K562 (cell line): ENCODE data around the gene MKNK1. TPM values are rescaled to one million over a fixed set of nuclear protein-coding genes. Genes with fewer than 3 reads are reported as not detected.
A peak's percentile ranks its signal among the peaks of the same experiment; 100 is the strongest.

Experiments used
- FUS ChIP-seq: fragments of 200-400 bp; formaldehyde crosslinking; optimal IDR thresholded peaks from 2 replicates; pipeline ENCODE3; 2017; ENCODE audit warnings: low read depth, low read length
- HDAC8 ChIP-seq: fragments of 450-650 bp; IDR thresholded peaks from 2 replicates; pipeline ENCODE4 v1.6.1; 2016; ENCODE audit warnings: mild to moderate bottlenecking, missing genetic modification characterization, moderate library complexity, missing compliant biosample characterization
- HMBOX1 ChIP-seq: sonication (generic); IDR thresholded peaks from 2 replicates; pipeline ENCODE4 v1.6.1; 2016
- NBN ChIP-seq: fragments of 450-650 bp; IDR thresholded peaks from 2 replicates; pipeline ENCODE4 v1.6.1; 2016; ENCODE audit warnings: low read depth, mild to moderate bottlenecking
- NR2F6 ChIP-seq: fragments of 450-650 bp; formaldehyde crosslinking; IDR thresholded peaks from 2 replicates; pipeline ENCODE4 v1.4.0; 2020; ENCODE audit warnings: mild to moderate bottlenecking
- RBM22 ChIP-seq: fragments of 200-400 bp; formaldehyde crosslinking; IDR thresholded peaks from 2 replicates; pipeline ENCODE4 v1.6.1; 2018; ENCODE audit warnings: low read length, low read depth; ENCODE audit not compliant: poor library complexity, severe bottlenecking
- SNRNP70 ChIP-seq: fragments of 200-400 bp; formaldehyde crosslinking; optimal IDR thresholded peaks from 2 replicates; pipeline ENCODE3; 2017; ENCODE audit warnings: low read depth, low read length
- THRAP3 ChIP-seq: fragments of 450-650 bp; IDR thresholded peaks from 2 replicates; pipeline ENCODE4 v1.6.1; 2016; ENCODE audit warnings: mild to moderate bottlenecking, inconsistent platforms, borderline replicate concordance
- ZNF174 ChIP-seq: fragments of 250-450 bp; sonication (Bioruptor Pico); IDR thresholded peaks from 2 replicates; pipeline ENCODE4 v1.4.0; 2020; ENCODE audit warnings: mild to moderate bottlenecking
- ZNF407 ChIP-seq: fragments of 450-650 bp; IDR thresholded peaks from 2 replicates; pipeline ENCODE4 v1.6.1; 2016; ENCODE audit warnings: low read depth
- ZNF586 ChIP-seq: fragments of 450-650 bp; formaldehyde crosslinking; conservative IDR thresholded peaks from 2 replicates; pipeline ENCODE4 v1.4.0; 2020; ENCODE audit warnings: mild to moderate bottlenecking, moderate library complexity
- ZNF609 ChIP-seq: sonication (generic); formaldehyde crosslinking; IDR thresholded peaks from 2 replicates; pipeline ENCODE4 v1.8.1; 2023; ENCODE audit warnings: missing genetic modification reagents, mild to moderate bottlenecking, borderline replicate concordance
- ZSCAN29 ChIP-seq: fragments of 450-650 bp; IDR thresholded peaks from 2 replicates; pipeline ENCODE4 v1.6.1; 2017
- polyA plus RNA-seq, 8 experiments: library from polyadenylated mRNA; depleted of rRNA in 4 of 8; stranded (reverse) in 5 of 8; unstranded in 3 of 8; fragments of >200 nt; fragmentation: Nextera tagmentation in 2 of 8; fragmentation: Illumina TruSeq in 1 of 8; extraction: Ambion mirVana in 2 of 8; extraction: Trizol in 1 of 8; gene quantifications; 2 replicates each; pipeline versions ENCODE4 v1.2.1 to v1.2.3, GENCODE V29; 2011 to 2014; ENCODE audit warnings: inconsistent platforms in 1 of 8, missing spikeins in 1 of 8
- total RNA-seq, 7 experiments: library from RNA; depleted of rRNA in 6 of 7; stranded (reverse); fragments of >200 nt in 6 of 7; fragmentation: Illumina TruSeq in 2 of 7; extraction: Trizol in 2 of 7; gene quantifications; 2 replicates each; pipeline versions ENCODE4 v1.2.1 to v1.2.3, GENCODE V29; 2011 to 2021; ENCODE audit warnings: low replicate concordance in 1 of 7

The MKNK1 gene
- total and polyA plus RNA-seq, 9 of the 15 experiments (the other 6 are each of a cell fraction or from before 2014, with no cell fraction given): 27.7 to 51.3 (median 43.7) TPM

GRCh38 chr1:46522184-46522968, 81.7 kb downstream of the MKNK1 start (continued):
- TF ChIP-seq ZNF407 (no peak), HDAC8 (tag) (no peak), ZSCAN29 (peak; percentile 59; the same call in 1 of the 2 replicates), FUS (no peak), ZNF174 (CRISPR knock-in tag) (no peak), THRAP3 (no peak; the same call in 1 of the 2 replicates), HMBOX1 (no peak), RBM22 (no peak), ZNF586 (CRISPR knock-in tag) (no peak), NBN (peak; percentile 99), ZNF609 (CRISPR knock-in tag) (peak; percentile 84; the same call in 1 of the 2 replicates), NR2F6 (CRISPR knock-in tag) (no peak), SNRNP70 (no peak)
